WTC11 (cell line): ENCODE results near the gene TCEAL2. TPM values are rescaled to one million over a fixed set of nuclear protein-coding genes. Genes with fewer than 3 reads are reported as not detected.

Source experiments
- ATAC-seq: fragments of 200-7000 bp; cut with Tn5 transposase; 2 replicates; pipeline ENCODE4 v1.10.0; 2021; ENCODE audit warnings: mild to moderate bottlenecking, moderate library complexity
- CTCF ChIA-PET: fragments of 300-600 bp; sonication (Branson Sonifier 250); formaldehyde crosslinking; loops from one replicate; lab custom pipeline; 2021; ENCODE audit warnings: antibody characterized with exemption; lab: Charles Lee
- POLR2A ChIA-PET: fragments of 350-600 bp; sonication (Branson Sonifier 250); formaldehyde crosslinking; loops from one replicate; lab custom pipeline; 2021; ENCODE audit warnings: antibody characterized with exemption; lab: Charles Lee
- DNase-seq: peaks from one replicate; pipeline ENCODE4 v3.0.0; 2021; ENCODE audit warnings: low spot score
- H3K27ac Mint-ChIP-seq: 2 replicates; pipeline ENCODE4 v1.8.0; 2021; ENCODE audit warnings: mixed read lengths
- H3K27me3 Mint-ChIP-seq: 2 replicates; pipeline ENCODE4 v1.8.0; 2021; ENCODE audit warnings: low read depth, mild to moderate bottlenecking, moderate library complexity, mixed read lengths
- H3K36me3 Mint-ChIP-seq: 2 replicates; pipeline ENCODE4 v1.8.0; 2021; ENCODE audit warnings: mixed read lengths
- H3K4me1 Mint-ChIP-seq: 2 replicates; pipeline ENCODE4 v1.8.0; 2022; ENCODE audit warnings: mixed read lengths
- H3K4me3 Mint-ChIP-seq: 2 replicates; pipeline ENCODE4 v1.8.0; 2021; ENCODE audit warnings: mild to moderate bottlenecking, moderate library complexity, mixed read lengths
- H3K9me3 Mint-ChIP-seq: 2 replicates; pipeline ENCODE4 v1.8.0; 2021; ENCODE audit warnings: mixed read lengths
- AFF4 ChIP-seq: sonication (generic); formaldehyde crosslinking; IDR thresholded peaks from 2 replicates; pipeline ENCODE4 v1.8.1; 2023; ENCODE audit warnings: mild to moderate bottlenecking, missing genetic modification reagents, borderline replicate concordance
- ATF1 ChIP-seq: sonication (generic); formaldehyde crosslinking; IDR thresholded peaks from 2 replicates; pipeline ENCODE4 v1.8.1; 2023; ENCODE audit warnings: mild to moderate bottlenecking, moderate library complexity, missing genetic modification reagents
- ATF2 ChIP-seq: sonication (generic); formaldehyde crosslinking; IDR thresholded peaks from 2 replicates; pipeline ENCODE4 v1.8.1; 2022; ENCODE audit warnings: low read depth, missing genetic modification reagents, borderline replicate concordance
- ATF6 ChIP-seq: sonication (generic); formaldehyde crosslinking; IDR thresholded peaks from 2 replicates; pipeline ENCODE4 v1.8.1; 2023; ENCODE audit warnings: mild to moderate bottlenecking, missing genetic modification reagents
- E2F1 ChIP-seq: sonication (generic); formaldehyde crosslinking; IDR thresholded peaks from 2 replicates; pipeline ENCODE4 v1.8.0; 2022; ENCODE audit warnings: mild to moderate bottlenecking, missing genetic modification reagents
- E2F5 ChIP-seq: sonication (generic); formaldehyde crosslinking; IDR thresholded peaks from 2 replicates; pipeline ENCODE4 v1.8.1; 2022; ENCODE audit warnings: mild to moderate bottlenecking, moderate library complexity, missing genetic modification reagents
- ELF4 ChIP-seq: sonication (generic); formaldehyde crosslinking; IDR thresholded peaks from 2 replicates; pipeline ENCODE4 v1.8.1; 2022; ENCODE audit warnings: low read depth, mild to moderate bottlenecking, moderate library complexity, missing genetic modification reagents
- EMX1 ChIP-seq: fragments of 250-450 bp; sonication (Bioruptor Pico); IDR thresholded peaks from 2 replicates; pipeline ENCODE4 v1.8.0; 2021; ENCODE audit warnings: mild to moderate bottlenecking
- ETV6 ChIP-seq: sonication (generic); formaldehyde crosslinking; IDR thresholded peaks from 2 replicates; pipeline ENCODE4 v1.8.1; 2022; ENCODE audit warnings: mild to moderate bottlenecking, missing genetic modification reagents
- HMGXB4 ChIP-seq: sonication (generic); formaldehyde crosslinking; IDR thresholded peaks from 2 replicates; pipeline ENCODE4 v1.8.1; 2023; ENCODE audit warnings: mild to moderate bottlenecking, moderate library complexity, missing genetic modification reagents
- IRF1 ChIP-seq: sonication (generic); formaldehyde crosslinking; IDR thresholded peaks from 2 replicates; pipeline ENCODE4 v1.8.0; 2023; ENCODE audit warnings: missing genetic modification reagents
- JUN ChIP-seq: sonication (generic); formaldehyde crosslinking; IDR thresholded peaks from 2 replicates; pipeline ENCODE4 v1.8.0; 2023; ENCODE audit warnings: mild to moderate bottlenecking, missing genetic modification reagents
- NR1H2 ChIP-seq: sonication (generic); formaldehyde crosslinking; IDR thresholded peaks from 2 replicates; pipeline ENCODE4 v1.9.0; 2021; ENCODE audit warnings: mild to moderate bottlenecking, moderate library complexity, missing genetic modification reagents
- PRDM15 ChIP-seq: sonication (generic); formaldehyde crosslinking; IDR thresholded peaks from 2 replicates; pipeline ENCODE4 v1.8.0; 2022; ENCODE audit warnings: missing genetic modification reagents
- SOX15 ChIP-seq: fragments of 250-450 bp; sonication (Bioruptor Pico); IDR thresholded peaks from 2 replicates; pipeline ENCODE4 v1.9.0; 2021; ENCODE audit warnings: mild to moderate bottlenecking
- ZBTB21 ChIP-seq: sonication (generic); formaldehyde crosslinking; IDR thresholded peaks from 2 replicates; pipeline ENCODE4 v1.8.1; 2023; ENCODE audit warnings: mild to moderate bottlenecking, missing genetic modification reagents, borderline replicate concordance
- ZMAT4 ChIP-seq: fragments of 250-450 bp; sonication (Bioruptor Pico); IDR thresholded peaks from 2 replicates; pipeline ENCODE4 v1.9.0; 2021; ENCODE audit warnings: mild to moderate bottlenecking
- ZNF138 ChIP-seq: sonication (generic); formaldehyde crosslinking; conservative IDR thresholded peaks from 2 replicates; pipeline ENCODE4 v1.8.1; 2022; ENCODE audit warnings: mild to moderate bottlenecking, moderate library complexity, missing genetic modification reagents
- total RNA-seq: library from RNA; stranded (reverse); gene quantifications from 3 replicates; pipeline ENCODE4 v1.2.3, GENCODE V29; 2021

TCEAL2 gene
- total RNA-seq, 1 experiment from 2014 or later: 12.5 TPM

- TF ChIP-seq E2F1: no peak
Measured at GRCh38 chrX:102126863-102127262, 1.4 kb downstream of the TCEAL2 start (continued).

GRCh38 chrX:102129473-102129872 is 4.0 kb downstream of the TCEAL2 start:
- no peak for ATAC-seq
- Mint-ChIP-seq H3K4me3 (no peak overlapping the region), H3K27ac (no peak overlapping the region), H3K27me3 (peaks cover 32% of the 10 kb centered on the region), H3K4me1 (peaks cover 15% of the 10 kb centered on the region), H3K36me3 (no peaks in the 10 kb centered on the region), H3K9me3 (no peaks in the 10 kb centered on the region)
- TF ChIP-seq NR1H2 (CRISPR knock-in tag) (no peak), ZNF138 (CRISPR knock-in tag) (no peak), E2F5 (CRISPR knock-in tag) (no peak), ETV6 (CRISPR knock-in tag) (no peak), IRF1 (no peak), HMGXB4 (no peak), AFF4 (CRISPR knock-in tag) (no peak), PRDM15 (CRISPR knock-in tag) (no peak), ELF4 (CRISPR knock-in tag) (no peak), SOX15 (no peak), ATF6 (no peak), ATF2 (CRISPR knock-in tag) (no peak), JUN (no peak), ZMAT4 (CRISPR knock-in tag) (no peak), EMX1 (CRISPR knock-in tag) (no peak), ATF1 (CRISPR knock-in tag) (no peak), ZBTB21 (CRISPR knock-in tag) (no peak)
- ChIA-PET CTCF (interaction anchor here (0.6 to 1.0 kb wide), 3 partner anchors 8 to 26 kb away, joined by 3 to 5 read pairs (median 5); partner anchors contain the start of gene BEX5), POLR2A (no interaction called here)
- no peak for DNase-seq
